NCI-H82 treated with DMSO at 0.1 percent for 48 hours (cell line): ENCODE results near the gene MYOM1.
"Not testable (repeated sequence)": the region's sequence is repeated elsewhere in the genome, so short reads cannot be mapped to it uniquely, and the experiment has no call there.

Experiments used
- DNase-seq: peaks from one replicate; lab custom pipeline; 2025; ENCODE audit not compliant: unreplicated experiment; lab: John Stamatoyannopoulos, UW

MYOM1 gene

DNA sequence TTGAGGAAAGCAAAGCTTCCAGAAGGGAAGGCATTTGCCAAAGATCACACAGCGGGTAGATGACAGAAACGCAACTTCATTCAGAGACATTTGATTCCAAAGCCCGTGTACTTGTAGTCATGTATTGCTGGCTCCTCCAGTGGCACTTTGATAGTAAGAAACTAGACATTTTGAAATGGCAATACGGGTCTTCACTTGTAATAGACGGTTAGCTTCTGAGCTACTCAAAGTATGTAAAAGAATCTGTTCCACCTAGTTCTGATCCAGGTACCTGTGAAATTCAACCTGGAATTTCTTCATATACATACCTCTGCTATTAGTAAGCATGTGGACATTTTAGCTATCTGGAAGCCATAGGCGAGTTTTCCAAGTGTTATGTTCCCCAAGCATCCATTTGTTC lies 1.7 kb upstream of the MYOM1 start:
- DNase-seq: no peak

GRCh38 chr18:3220868-3221267 lies 1.1 kb upstream of the MYOM1 start:
- not testable (repeated sequence) for DNase-seq

- no peak for DNase-seq
Measured at GRCh38 chr18:3219241-3219630, 532 bp downstream of the MYOM1 start.

GRCh38 chr18:3218819-3219218 lies 949 bp downstream of the MYOM1 start:
- peak; percentile 27 for DNase-seq

DNA sequence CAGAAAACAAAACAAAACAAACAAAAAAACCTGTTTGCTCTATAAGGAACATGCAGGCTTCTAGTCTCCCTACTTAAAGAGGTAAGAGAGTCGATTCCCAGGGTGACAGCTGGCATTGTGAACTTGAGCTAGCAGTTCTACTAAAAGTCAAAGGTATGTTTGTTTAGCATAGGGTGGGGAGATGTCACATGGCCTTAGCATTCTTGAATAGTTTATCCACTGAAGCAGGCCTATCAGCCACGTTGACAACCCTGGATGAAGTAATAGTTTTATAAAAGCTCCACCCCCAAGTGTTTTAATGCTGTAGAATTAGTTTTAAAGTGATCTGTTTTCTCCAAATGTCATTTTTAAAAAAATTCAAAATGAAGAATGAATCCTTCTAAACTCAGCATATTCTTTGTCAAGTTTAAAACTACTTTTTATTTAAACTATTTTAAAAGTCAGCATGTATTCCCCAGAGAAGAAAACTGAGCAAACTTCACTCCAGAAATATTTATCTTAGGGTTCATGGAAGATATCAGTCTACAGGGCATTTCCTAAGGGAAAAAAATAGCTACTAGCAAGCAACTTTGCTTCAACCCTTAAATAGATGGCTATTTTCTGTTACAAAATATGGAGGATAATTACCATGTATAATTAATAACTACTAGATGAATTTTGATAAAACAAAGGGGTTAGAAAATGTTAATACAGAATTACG lies 1.7 kb downstream of the MYOM1 start:
- peak; percentile 69 for DNase-seq

DNA sequence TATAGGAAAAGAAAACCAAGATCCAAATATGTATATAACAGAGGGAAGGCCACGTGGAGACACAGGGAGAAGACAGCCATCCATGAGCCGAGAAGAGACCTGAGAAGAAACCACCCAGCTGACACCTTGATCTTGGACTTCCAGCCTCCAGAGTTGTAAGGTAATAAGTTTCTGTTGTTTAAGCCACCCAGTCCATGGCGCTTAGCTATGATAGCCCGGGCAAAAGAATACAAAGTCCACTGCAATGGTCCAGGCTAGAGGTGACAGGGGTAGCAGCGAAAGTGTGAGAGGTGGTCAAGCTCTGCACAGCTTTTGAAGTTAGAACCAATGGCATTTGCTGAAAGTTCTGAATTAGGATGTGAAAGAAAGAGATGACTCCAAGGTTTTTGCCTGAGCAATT lies 2.8 kb downstream of the MYOM1 start:
- no peak for DNase-seq

GRCh38 chr18:3214855-3215637 lies 4.7 kb downstream of the MYOM1 start:
- DNase-seq: no peak

GRCh38 chr18:3213300-3214059 lies 6.3 kb downstream of the MYOM1 start:
- no peak for DNase-seq

- DNase-seq: no peak
Measured at GRCh38 chr18:3212657-3213056, 7.1 kb downstream of the MYOM1 start.

DNA sequence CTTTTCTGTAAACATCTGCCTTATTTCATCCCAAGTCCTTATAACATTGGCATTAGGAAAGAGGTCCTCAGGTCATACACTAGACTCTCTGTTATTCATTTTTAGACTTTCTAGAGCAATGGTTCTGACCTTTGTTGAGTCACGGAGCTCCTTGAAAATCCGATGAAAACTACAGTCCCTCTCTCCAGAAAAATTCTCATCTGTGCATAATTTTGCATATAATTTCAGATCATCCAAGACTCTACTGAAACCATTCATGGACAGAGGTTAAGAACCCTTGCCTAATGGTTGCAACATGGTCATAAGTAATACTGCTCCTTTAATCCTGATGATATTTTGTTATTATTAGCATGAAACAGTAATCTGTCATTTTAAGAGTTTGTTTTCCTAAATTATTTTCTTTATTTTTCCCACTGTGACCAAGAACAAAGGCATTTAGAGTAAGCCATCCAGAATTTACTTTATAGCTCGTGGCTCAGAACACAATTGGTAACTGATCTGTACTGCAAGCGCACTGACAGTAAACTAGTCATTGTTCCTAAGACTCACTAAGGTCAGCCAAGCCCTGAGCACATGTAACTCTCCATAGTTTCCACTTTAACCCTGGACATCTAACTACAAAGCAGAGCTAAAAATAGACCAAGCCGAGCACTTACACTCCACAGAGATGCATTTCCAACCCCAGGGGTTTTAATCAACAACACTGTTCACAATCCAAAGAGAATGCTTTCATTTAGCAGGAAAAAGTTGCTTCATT lies 8.4 kb downstream of the MYOM1 start:
- no peak for DNase-seq

DNA sequence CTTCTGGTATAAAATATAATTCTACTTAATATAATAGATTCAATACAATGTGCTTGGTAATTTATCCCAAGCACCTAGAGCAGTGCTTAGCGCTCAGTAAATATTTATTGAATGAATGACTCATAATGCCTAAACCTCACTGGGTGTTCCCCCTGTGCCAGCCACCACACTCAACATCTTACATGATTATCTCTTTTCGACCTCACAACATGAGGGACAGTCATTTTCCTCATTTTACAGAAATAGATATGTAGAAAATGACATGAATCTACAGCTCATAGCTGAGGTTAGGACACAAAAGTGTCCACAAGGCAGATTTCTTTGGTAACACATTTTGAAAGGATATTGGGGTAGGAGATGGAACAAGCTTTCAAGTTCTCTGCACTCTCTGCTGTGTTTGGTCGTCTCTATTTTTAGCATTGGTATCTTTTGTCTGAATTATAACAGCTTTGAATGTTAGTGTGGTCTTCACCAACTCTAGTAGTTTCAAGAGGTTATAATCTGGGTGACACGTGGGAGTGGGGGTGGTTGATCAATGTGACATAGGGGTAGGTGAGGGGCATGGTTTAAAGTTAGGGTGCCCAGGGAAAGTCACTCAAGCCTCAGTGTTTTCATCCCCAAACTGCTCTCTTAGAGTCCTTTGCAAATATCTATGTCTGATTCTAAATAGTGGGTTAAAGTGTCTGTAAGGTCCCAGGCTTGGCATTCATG lies 9.8 kb downstream of the MYOM1 start:
- no peak for DNase-seq

- DNase-seq: no peak
Measured at GRCh38 chr18:3207565-3207964, 12.2 kb downstream of the MYOM1 start.

DNA sequence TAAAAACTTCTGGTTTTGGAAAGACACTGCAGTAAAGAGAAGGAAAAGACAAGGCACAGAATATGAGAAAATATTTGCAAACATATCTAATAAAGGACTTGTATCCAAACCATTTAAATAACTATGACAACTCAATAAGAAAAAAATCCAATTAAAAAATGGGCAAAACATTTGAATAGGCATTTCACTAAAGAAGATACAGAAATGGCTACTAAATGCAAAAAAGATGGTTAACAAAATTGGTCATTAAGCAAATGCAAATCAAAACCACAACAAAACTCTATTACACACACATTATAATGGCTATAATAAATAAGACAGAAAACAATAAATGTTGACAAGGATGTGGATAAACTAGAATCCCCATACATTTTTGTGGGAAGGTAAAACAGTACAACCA lies 14.5 kb downstream of the MYOM1 start:
- no peak for DNase-seq

DNA sequence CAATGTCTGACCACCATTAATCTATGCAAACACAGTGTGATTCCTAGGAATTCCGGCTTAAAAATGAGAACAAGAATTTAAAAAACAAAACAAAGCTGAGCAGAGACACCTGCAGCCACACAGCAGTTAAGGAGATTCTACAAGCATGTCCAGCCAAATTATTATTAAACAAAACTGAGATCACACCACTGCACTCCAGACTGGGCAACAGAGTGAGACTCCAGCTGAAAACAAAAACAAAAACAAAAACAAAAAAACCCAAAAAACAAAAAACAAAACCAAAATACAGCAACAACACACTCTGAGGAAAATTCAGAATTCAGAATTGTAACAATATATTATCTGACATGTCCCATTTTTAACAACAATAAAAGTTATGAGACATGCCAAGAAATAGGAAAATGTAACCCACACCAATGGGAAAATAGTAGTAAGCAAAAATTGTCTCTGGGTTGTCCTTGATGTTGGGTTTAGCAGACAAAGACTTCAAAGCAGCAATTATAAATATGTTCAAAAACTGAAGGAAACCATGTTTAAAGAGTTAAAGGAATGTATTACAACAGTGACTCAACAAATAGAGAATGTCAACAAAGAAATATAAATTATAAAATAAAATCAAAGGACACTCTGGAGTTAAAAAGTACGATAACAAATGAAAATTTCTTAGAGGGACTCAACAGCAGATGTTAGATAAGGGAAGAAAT lies 19.7 kb downstream of the MYOM1 start:
- no peak for DNase-seq

DNA sequence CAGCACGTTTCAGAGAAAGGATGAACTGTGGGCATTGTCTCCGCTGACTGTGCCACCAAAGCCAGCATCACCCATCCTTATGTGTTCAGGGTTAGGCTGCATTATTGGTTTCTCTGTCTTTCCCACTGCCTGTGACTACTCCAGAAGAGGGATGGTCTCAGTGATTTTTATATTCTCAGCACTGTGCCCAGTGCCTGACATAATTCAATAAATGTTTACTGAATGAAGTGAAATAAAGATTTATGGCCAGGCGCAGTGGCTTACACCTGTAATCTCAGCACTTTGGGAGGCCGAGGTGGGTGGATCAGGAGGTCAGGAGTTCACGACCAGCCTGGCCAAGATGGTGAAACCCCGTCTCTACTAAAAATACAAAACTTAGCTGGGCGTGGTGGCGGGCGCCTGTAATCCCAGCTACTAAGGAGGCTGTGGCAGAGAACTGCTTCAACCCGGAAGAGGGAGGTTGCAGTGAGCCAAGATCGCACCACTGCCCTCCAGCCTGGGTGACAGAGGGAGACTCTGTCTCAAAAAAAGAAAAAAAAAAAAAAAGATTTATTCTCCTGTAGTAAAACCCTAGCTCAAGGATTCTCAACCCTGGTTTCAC lies 21.4 kb downstream of the MYOM1 start:
- not testable (repeated sequence) for DNase-seq

DNA sequence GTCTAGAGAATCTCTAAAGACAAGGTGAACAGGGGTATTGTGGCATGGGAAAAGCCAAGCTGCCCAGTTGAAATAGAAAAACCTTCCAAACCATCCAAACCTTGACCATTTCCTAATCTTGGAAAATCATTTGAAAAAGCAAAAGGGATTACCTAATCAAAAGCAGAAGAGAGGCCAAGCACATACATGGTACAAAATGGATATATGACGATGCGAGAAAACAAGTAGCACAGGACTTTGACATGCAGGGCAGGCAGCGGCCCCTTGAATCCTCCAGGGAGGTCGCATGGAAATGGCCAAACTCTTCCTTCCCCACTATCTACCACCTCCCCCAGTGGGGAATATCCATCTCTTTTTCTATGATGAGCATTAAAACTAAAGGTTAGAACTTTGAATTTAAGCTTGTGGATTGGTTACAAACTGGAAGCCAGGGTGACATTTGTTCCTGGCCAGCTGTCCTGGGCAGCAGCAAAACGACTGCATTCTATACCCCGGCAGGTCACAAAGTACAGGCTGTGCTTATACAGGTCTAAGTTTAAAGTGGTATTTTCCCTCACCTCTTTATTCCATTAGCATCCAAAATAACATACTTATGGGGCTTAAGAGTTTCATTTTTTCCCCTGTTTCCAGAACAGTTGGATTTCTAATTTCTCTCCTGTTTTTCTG lies 24.7 kb downstream of the MYOM1 start:
- no peak for DNase-seq

DNA sequence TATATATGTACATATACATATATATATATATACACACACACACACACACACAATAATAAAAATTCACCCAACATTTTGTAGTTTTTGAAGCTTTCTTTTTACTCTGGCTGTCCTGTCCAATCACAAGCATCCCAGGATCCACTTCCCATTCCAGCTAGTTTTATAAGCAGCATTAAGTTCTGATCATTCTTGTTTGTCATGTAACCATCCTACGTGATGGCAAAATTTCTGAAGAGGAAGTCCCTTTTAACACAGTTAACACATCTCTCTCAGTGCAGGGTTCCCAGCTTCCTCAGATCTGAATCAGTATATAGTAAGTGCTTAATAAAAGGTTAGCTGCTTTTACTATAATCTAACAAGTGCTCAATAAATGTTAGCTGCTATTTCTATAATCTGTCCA lies 26.4 kb downstream of the MYOM1 start:
- DNase-seq: no peak

GRCh38 chr18:3192752-3193151 lies 27.0 kb downstream of the MYOM1 start:
- no peak for DNase-seq

GRCh38 chr18:3192286-3192685 lies 27.5 kb downstream of the MYOM1 start:
- DNase-seq: peak; percentile 12
